GM12878 (cell line): ENCODE results near the gene OR6B2.

Experiments used
- CTCF ChIP-seq, 3 experiments: IDR thresholded peaks in 2 of 3; conservative IDR thresholded peaks in 1 of 3; 2 replicates each; pipeline ENCODE4 v1.5.1; 2011; ENCODE audit warnings: low read depth in 3 of 3, low read length in 3 of 3, mild to moderate bottlenecking in 3 of 3, control low read depth in 2 of 3, moderate library complexity in 2 of 3, inconsistent platforms in 1 of 3, mixed read lengths in 1 of 3; ENCODE audit not compliant: control insufficient read depth in 2 of 3, insufficient read depth in 1 of 3; ENCODE audit errors: extremely low read depth in 1 of 3
- EZH2 ChIP-seq: IDR thresholded peaks from 2 replicates; pipeline ENCODE4 v1.6.1; 2012; ENCODE audit warnings: low read depth, mild to moderate bottlenecking, control low read depth, inconsistent platforms, low read length, borderline replicate concordance; ENCODE audit not compliant: control insufficient read depth
- POLR2AphosphoS5 ChIP-seq: IDR thresholded peaks from 2 replicates; pipeline ENCODE4 v1.6.1; 2011; ENCODE audit warnings: mild to moderate bottlenecking, low read length, inconsistent platforms

GRCh38 chr2:240051697-240052096 is 21.5 kb upstream of the OR6B2 start:
- TF ChIP-seq CTCF (IDR thresholded peaks at IDR 0.05 in 2 of 3, conservative IDR thresholded peaks at IDR 0.05 in 1 of 3; ENCODE audit: control insufficient read depth in 2 of 3, extremely low read depth in 1 of 3, insufficient read depth in 1 of 3, low read depth in 3 of 3, low read length in 3 of 3), result no peak
- TF ChIP-seq POLR2AphosphoS5, result no peak
- TF ChIP-seq EZH2, result no peak
